Activated naive CD4-positive, alpha-beta T cell treated with anti-CD3 and anti-CD28 coated beads, Interleukin-2, amount 50 U/mL, for 72 hours (primary cell): Measurements from ENCODE around the gene NCBP2. TPM values are rescaled to one million over a fixed set of nuclear protein-coding genes. Genes with fewer than 3 reads are reported as not detected.

Experiments
- ATAC-seq, 2 donors: fragments of 150-1000 bp; cut with Tn5 transposase; 2 replicates each; pipeline ENCODE4 v1.10.0; 2021; ENCODE audit warnings: mild to moderate bottlenecking in 2 of 2, moderate library complexity in 2 of 2
- DNase-seq, 2 donors: peaks; one replicate each; pipeline ENCODE4 v3.0.0; 2021 to 2022; ENCODE audit warnings: low spot score in 2 of 2
- H3K27ac Mint-ChIP-seq, 2 donors: one replicate each; pipeline ENCODE4 v1.8.0; 2022; ENCODE audit warnings: mild to moderate bottlenecking in 2 of 2, mixed read lengths in 2 of 2
- H3K36me3 Mint-ChIP-seq, 2 donors: one replicate each; pipeline ENCODE4 v1.8.0; 2022; ENCODE audit warnings: mixed read lengths in 2 of 2
- H3K9me3 Mint-ChIP-seq, 2 donors: one replicate each; pipeline ENCODE4 v1.8.0; 2022; ENCODE audit warnings: mixed read lengths in 2 of 2
- total RNA-seq, 2 donors: library from RNA; stranded (reverse); gene quantifications; one replicate each; pipeline ENCODE4 v1.2.3, GENCODE V29; 2022

The NCBP2 gene
- total RNA-seq, 2 donors from 2014 or later = 73.8 to 86.4 TPM

GRCh38 chr3:196920733-196921132 lies 21.6 kb downstream of the NCBP2 start:
- no peaks in the 10 kb centered on the region for H3K9me3 Mint-ChIP-seq
- H3K36me3 Mint-ChIP-seq = peaks cover 0 to 14% of the 10 kb centered on the region in 2 donors
- DNase-seq = no peak
- ATAC-seq = no peak
- no peak overlapping the region for H3K27ac Mint-ChIP-seq

GRCh38 chr3:196918968-196919367 lies 23.4 kb downstream of the NCBP2 start:
- H3K9me3 Mint-ChIP-seq = no peaks in the 10 kb centered on the region

GRCh38 chr3:196916995-196917394 lies 25.3 kb downstream of the NCBP2 start:
- no peaks in the 10 kb centered on the region for H3K9me3 Mint-ChIP-seq
- no peak overlapping the region for H3K27ac Mint-ChIP-seq
- no peak for ATAC-seq
- DNase-seq = no peak
- H3K36me3 Mint-ChIP-seq = peaks cover 13 to 33% of the 10 kb centered on the region in 2 donors

More at GRCh38 chr3:196918968-196919367, 23.4 kb downstream of the NCBP2 start:
- Mint-ChIP-seq H3K27ac (peak overlapping the region in 1 of 2 donors; percentile 45), H3K36me3 (peaks cover 13 to 30% of the 10 kb centered on the region in 2 donors)
- DNase-seq (no peak), ATAC-seq (no peak)

- no peak for ATAC-seq
- Mint-ChIP-seq H3K27ac (no peak overlapping the region), H3K36me3 (peaks cover 13 to 33% of the 10 kb centered on the region in 2 donors), H3K9me3 (no peaks in the 10 kb centered on the region)
- DNase-seq = no peak
Measured at GRCh38 chr3:196916221-196916620, 26.1 kb downstream of the NCBP2 start.

- H3K36me3 Mint-ChIP-seq = peaks cover 13 to 33% of the 10 kb centered on the region in 2 donors
- no peaks in the 10 kb centered on the region for H3K9me3 Mint-ChIP-seq
- H3K27ac Mint-ChIP-seq = no peak overlapping the region
- DNase-seq = no peak
- no peak for ATAC-seq
Measured at GRCh38 chr3:196915375-196915774, 27.0 kb downstream of the NCBP2 start.

GRCh38 chr3:196914866-196915265 lies 27.5 kb downstream of the NCBP2 start:
- ATAC-seq = no peak
- Mint-ChIP-seq H3K9me3 (no peaks in the 10 kb centered on the region), H3K27ac (no peak overlapping the region), H3K36me3 (peaks cover 13 to 33% of the 10 kb centered on the region in 2 donors)
- no peak for DNase-seq

GRCh38 chr3:196903740-196904139 lies 38.6 kb downstream of the NCBP2 start:
- ATAC-seq (no peak), DNase-seq (no peak)
- Mint-ChIP-seq H3K27ac (peak overlapping the region in 1 of 2 donors; percentile 39), H3K9me3 (no peaks in the 10 kb centered on the region), H3K36me3 (peaks cover 14 to 18% of the 10 kb centered on the region in 2 donors)

GRCh38 chr3:196902296-196902695 lies 40.0 kb downstream of the NCBP2 start:
- no peak for ATAC-seq
- Mint-ChIP-seq H3K36me3 (peaks cover 14 to 18% of the 10 kb centered on the region in 2 donors), H3K27ac (no peak overlapping the region), H3K9me3 (no peaks in the 10 kb centered on the region)
- DNase-seq = no peak

GRCh38 chr3:196901768-196902167 lies 40.6 kb downstream of the NCBP2 start:
- peaks cover 12 to 15% of the 10 kb centered on the region in 2 donors for H3K36me3 Mint-ChIP-seq
- DNase-seq = no peak
- no peaks in the 10 kb centered on the region for H3K9me3 Mint-ChIP-seq
- no peak for ATAC-seq
- H3K27ac Mint-ChIP-seq = no peak overlapping the region

- DNase-seq (no peak), ATAC-seq (no peak)
- H3K36me3 Mint-ChIP-seq = no peaks in the 10 kb centered on the region
- H3K27ac Mint-ChIP-seq = no peak overlapping the region
- no peaks in the 10 kb centered on the region for H3K9me3 Mint-ChIP-seq
Measured at GRCh38 chr3:196896229-196896628, 46.1 kb downstream of the NCBP2 start.

- no peak for ATAC-seq
- H3K36me3 Mint-ChIP-seq = peaks cover 0 to 5% of the 10 kb centered on the region in 2 donors
- no peak overlapping the region for H3K27ac Mint-ChIP-seq
- H3K9me3 Mint-ChIP-seq = no peaks in the 10 kb centered on the region
- no peak for DNase-seq
Measured at GRCh38 chr3:196894557-196895295, 47.6 kb downstream of the NCBP2 start.

GRCh38 chr3:196889844-196890708 lies 52.3 kb downstream of the NCBP2 start:
- ATAC-seq (no peak), DNase-seq (no peak)
- H3K27ac Mint-ChIP-seq = peak overlapping the region in 1 of 2 donors; percentile 15
- no peaks in the 10 kb centered on the region for H3K9me3 Mint-ChIP-seq
- peaks cover 0 to 5% of the 10 kb centered on the region in 2 donors for H3K36me3 Mint-ChIP-seq

- DNase-seq = no peak
- H3K9me3 Mint-ChIP-seq = no peaks in the 10 kb centered on the region
- H3K36me3 Mint-ChIP-seq = peaks cover 0 to 5% of the 10 kb centered on the region in 2 donors
- H3K27ac Mint-ChIP-seq = peak overlapping the region; percentile 22
- ATAC-seq = peak; percentile 67 to 91
Measured at GRCh38 chr3:196886144-196886543, 56.2 kb downstream of the NCBP2 start.

Other genes with a start within 250 kb of the NCBP2 start
- gene CEP19, start 230.3 kb downstream of the NCBP2 start, total RNA-seq = 1 to 10 TPM; 2.0 to 5.5 TPM
- 10 to 100 TPM; 38.0 to 46.1 TPM for gene PIGX, start 230.2 kb downstream of the NCBP2 start, total RNA-seq
- gene PAK2, start 202.7 kb downstream of the NCBP2 start, total RNA-seq = 100 to 1,000 TPM in 1 of 2 donors, 10 to 100 TPM in 1; 73.5 to 102 TPM
- gene SENP5, start 74.6 kb downstream of the NCBP2 start, total RNA-seq = 10 to 100 TPM; 29.1 to 37.0 TPM
- 1 to 10 TPM in 1 of 2 donors, under 1 TPM in 1; 0.23 to 1.1 TPM for gene PIGZ, start 26.3 kb upstream of the NCBP2 start, total RNA-seq
- gene MELTF, start 87.3 kb upstream of the NCBP2 start, total RNA-seq = 10 to 100 TPM in 1 of 2 donors, 1 to 10 TPM in 1; 7.3 to 11.4 TPM